Skin epidermis (tissue), 12 donors: ENCODE data around the gene PKN1.

Source experiments
- H3K27ac ChIP-seq, 21 experiments: fragments of 200-600 bp; sonication (generic) in 11 of 21; one replicate each; pipeline ENCODE4 v1.5.0; 2020; ENCODE audit warnings: mild to moderate bottlenecking in 3 of 21, inconsistent platforms in 2 of 21, moderate library complexity in 2 of 21
- H3K4me3 ChIP-seq, 7 experiments: fragments of 200-600 bp; sonication (generic) in 2 of 7; one replicate each; pipeline ENCODE4 v1.5.0; 2020; ENCODE audit warnings: inconsistent platforms in 2 of 7, mild to moderate bottlenecking in 2 of 7, moderate library complexity in 1 of 7

The PKN1 gene

DNA sequence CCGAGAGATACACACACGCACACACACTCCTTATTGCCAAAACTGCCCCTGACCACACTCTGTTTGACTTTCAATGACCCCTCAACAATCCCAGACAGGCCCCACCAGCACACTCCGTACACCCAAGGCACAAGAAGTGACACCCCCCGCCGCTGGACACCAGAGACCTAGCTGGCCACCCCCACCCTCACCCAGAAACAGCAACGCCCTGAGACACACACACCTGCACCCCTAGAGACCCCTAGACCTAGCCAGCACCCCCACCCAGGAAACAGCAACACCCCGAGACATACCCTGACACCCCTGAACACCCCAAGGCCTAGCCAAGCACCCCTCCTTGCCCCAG lies 43.2 kb downstream of the PKN1 start:
- Histone ChIP-seq H3K4me3 (no peak overlapping the region), H3K27ac (no peak overlapping the region)

DNA sequence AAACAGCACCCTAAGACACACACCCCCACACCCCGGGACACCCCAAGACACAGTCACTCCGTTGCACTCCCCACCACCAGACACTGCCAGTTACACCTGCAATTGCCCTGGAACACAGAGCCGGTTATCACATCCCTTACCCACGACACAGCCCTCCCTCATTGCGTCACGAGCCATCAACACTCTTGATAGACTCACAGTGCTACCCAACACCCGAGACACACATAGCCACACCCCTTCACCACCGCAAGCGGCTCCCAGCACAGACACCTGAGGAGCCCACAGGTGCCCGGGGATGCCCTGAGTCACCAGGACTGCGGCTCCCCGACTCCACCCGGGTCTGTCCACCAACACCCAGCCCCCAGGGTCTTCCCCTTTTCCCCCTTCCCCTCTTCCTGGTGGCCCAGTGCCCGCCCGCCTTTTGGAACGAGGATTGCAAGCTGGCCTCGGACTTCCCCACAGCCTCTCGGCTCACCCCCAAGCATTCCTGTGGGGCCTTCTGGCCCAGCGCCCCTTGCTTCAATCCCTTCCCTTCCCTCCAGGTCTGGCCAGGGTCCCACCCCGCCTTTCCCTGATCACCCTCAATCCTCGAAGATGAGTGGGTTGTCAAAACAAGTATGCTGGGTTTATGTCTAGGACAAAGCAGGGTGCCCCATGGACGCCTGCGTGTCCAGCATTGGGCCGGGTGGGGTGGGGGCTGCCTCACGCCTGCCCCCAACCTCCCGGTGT lies 43.7 kb downstream of the PKN1 start:
- Histone ChIP-seq H3K4me3 (no peak overlapping the region), H3K27ac (peak overlapping the region in 2 of 21 experiments; percentile 8 to 40)

DNA sequence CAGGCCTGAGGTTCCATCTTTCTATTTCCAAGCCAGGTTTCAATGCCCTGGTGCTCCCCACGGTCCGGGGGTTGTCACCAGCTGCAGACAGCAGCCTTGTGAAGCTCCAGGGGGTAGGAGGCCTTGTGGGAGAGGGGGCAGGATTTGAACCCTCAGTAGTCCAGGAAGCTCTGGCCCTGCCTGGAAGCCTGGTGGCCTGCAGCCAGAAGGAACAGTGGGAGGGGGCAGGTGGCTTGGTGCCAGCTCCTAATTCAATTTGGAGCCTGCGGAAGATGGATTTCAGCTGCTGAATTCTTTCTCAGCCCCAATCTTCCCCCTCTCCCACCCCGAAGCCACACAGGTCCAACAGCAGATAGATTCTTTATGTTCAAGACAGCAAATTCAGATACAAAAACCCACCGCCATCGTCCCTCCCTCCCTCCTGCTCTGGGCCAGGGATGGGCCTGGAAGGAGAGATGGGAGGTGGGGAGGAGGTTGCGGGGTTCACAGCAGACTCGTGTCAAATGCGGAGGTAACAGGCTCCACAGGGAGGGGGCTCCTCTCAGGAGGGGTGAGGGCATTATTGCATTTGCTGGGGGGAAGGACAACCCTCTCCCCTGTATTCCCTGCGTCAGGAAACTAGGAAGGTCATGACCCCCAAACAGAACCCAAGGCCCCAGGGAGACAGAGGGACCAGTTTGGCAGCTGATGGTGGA lies 44.5 kb downstream of the PKN1 start:
- Histone ChIP-seq H3K4me3 (no peak overlapping the region), H3K27ac (peak overlapping the region in 2 of 21 experiments; percentile 8 to 40)

DNA sequence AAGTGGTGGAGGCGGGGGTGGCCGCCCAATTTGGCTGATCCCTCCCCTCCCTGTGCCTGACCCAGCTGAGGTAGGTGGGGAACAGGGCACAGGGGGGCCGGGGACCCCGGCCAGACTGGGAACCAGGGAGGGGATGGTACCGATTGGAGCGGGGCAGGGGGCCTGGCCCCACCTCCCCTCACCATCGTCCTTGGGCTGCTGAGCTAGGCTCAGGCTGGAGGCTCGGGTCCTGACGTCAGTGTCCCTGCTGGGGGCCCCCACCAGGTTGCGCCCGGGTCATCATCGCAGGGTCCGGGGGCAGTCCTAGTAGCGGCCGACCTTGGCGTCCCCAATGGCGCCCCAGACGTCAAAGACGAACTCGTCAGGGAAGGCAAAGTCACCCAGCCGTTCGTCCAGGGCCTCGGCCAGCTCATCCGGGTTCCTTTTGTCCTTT lies 45.0 kb downstream of the PKN1 start:
- H3K27ac ChIP-seq: no peak overlapping the region

DNA sequence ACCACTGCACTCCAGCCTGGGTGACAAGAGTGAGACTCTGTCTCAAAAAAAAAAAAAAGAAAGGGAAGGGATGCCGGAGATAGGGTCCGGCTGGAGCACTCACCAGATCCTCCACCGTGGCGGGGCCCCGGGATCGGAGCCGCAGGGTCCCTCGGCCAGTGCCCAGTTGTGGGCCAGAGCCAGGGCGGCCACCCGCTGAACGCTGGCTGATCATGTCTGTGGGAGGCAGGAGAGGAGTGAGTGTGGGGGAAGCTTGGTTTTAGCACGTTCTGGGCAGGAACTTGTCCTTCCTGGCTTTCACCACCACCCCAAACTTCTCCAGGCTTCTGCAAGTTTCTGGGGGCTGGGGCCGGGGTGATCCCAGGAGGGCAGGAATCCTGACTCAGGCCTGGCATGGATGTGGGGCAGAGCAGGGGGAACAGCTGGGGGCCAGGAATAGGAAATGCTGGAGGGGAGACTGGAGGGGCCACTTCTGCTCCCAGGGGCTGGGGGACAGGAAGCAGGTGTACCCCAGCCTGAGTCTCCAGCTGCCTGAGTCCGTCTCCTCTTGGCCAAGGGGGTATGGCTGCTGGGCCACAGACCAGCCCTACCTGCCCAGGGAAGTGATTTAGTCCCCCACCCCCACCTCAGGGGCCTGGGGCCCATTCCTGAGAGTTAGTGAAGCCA lies 46.3 kb downstream of the PKN1 start:
- no peak overlapping the region for H3K27ac ChIP-seq
- no peak overlapping the region for H3K4me3 ChIP-seq

More for the DNA sequence above, 45.0 kb downstream of the PKN1 start:
- no peak overlapping the region for H3K4me3 ChIP-seq

DNA sequence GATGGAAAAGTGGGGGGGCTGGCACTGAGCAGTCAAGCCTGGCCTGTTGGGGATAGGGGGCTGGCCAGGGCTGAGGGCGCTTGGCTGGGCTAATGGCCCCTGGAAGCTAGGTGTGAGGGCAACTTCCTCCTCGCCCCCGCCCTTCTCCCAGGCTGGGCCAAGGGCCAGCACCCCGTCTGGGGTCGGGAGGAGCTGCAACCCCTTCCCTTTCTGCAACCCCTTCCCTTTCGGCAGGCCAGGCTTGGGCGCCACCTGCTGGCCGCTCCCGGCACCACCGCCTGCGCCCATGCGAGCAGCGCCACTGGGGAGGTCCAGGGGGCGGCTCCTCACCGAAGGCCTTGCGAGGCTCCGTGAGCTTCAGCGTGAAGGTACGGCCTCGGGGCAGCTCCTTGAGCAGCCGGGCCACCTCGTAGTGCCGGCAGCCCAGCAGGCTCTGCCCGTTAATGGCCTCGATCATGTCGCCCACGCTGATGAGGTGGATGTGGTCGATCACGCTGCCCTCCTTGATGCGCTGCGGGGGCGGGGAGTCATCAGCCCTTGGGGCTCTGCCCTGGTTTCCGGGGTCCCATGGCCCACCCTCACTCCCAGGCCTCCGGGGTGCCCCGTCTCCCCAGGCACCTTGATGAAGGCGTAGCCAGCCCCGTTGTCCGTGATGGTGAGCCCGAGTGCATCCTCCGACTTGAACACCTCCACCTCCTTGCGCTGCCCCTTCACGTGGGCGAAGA lies 47.0 kb downstream of the PKN1 start:
- no peak overlapping the region for H3K27ac ChIP-seq
- no peak overlapping the region for H3K4me3 ChIP-seq

DNA sequence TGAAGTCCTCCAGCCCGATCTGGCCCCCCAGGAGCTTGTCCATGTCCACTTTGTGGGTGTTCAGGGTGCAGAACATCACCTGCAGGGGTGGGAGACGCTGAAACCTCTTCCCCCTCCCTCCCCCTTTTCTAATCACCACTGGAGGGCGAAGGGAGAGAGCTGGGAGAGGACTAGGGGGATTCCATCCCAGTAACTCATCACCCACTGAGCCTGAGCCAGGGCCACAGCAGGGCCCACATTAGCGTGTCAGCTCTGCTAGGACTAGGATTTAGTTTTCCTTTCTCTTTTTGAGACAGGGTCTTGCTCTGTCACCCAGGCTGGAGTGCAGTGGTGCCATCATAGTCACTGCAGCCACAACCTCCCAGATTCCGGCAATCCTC lies 47.6 kb downstream of the PKN1 start:
- Histone ChIP-seq H3K4me3 (no peak overlapping the region), H3K27ac (no peak overlapping the region)

DNA sequence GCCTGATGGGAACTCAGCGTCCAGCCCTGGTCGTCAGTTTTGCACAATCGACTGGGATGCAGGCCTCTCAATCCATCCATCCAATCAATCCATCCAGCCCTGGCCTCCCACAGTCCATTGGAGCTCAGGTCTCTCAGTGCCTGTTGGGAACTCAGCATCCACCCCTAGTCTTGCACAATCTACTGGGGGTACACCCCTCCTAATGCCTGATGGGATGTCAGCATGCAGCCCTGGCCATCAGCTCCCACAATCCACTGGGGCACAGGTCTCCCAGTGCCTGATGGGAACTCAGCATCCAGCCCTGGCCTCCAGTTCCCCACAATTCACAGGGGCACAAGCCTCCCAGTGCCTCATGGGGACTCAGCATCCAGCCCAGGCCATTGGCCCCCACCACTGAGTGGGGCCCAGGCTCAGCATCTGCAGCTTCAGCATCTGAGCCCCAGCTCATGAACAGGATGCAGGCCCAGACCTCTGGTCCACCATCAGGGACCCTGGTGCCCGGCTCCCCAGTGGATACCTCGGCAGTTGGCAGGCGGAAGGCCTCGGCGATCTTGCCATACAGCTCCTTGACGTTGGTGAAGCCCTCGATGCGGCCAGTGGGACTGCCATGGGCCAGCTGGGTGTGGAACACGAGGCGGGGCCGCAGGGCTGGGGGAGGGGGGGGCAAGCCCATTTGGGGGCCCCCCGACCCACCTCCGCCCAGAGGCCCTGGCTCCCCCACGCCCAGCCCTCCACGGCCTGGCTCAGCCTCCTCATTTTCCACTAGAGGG lies 49.3 kb downstream of the PKN1 start:
- Histone ChIP-seq H3K27ac (no peak overlapping the region), H3K4me3 (no peak overlapping the region)

DNA sequence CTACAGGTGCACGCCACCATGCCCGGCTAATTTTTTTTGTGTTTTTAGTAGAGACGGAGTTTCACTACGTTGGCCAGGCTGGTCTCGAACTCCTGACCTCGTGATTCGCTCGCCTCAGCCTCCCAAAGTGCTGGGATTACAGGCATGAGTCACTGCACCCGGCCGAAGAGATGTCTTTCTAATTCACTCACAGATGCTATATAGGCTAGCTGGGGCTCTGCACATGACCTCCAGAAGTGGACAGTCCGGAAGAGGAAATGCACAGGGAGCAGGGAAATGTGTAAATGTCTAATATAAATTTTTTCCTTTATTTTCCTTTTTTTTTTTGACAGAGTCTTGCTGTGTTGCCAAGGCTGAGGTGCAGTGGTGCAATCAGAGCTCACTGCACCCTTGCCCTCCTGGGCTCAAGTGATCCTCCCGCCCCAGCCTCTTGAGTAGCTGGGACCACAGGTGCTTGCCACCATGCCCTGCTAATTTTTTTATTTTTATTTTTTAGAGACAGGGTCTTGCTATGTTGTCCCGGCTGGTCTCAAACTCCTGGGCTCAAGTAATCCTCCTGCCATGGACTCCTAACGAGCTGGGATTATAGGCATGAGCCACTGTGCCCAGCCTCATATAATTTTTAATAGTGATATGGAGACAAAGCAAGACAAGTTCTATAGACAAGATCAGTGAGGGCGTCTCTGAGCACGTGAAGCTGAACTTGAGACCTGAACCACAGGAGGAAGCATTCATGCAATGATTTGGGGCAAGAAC lies 54.4 kb downstream of the PKN1 start:
- no peak overlapping the region for H3K4me3 ChIP-seq

DNA sequence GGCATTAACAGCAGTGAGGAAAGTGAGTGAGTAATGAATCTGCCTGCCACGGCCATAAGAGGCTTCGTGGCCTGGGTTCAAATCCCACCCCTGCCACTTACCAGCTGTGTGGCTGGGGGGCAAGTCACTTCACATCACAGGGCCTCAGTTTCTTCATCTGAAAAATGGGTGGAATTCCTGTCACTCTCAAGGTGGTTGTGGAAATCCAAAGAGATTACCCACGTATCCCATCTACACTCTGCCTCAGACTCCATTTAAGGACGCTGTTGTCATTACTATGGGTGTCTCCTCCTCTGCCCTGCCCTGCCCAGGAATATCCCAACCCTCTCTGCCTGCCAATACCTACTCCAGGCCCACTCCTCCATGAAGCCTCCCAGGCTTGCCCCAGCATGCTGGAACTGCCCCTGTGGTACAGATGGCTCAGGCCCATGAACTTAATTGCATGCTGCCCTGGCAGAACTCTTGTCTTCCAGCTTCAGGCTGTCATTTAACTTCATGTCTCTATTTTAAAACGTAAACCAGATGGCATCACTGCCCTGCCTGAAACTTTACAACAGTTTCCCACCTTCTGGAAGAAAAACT lies 59.7 kb downstream of the PKN1 start:
- Histone ChIP-seq H3K27ac (no peak overlapping the region), H3K4me3 (no peak overlapping the region)

More for the DNA sequence above, 54.4 kb downstream of the PKN1 start:
- no peak overlapping the region for H3K27ac ChIP-seq

DNA sequence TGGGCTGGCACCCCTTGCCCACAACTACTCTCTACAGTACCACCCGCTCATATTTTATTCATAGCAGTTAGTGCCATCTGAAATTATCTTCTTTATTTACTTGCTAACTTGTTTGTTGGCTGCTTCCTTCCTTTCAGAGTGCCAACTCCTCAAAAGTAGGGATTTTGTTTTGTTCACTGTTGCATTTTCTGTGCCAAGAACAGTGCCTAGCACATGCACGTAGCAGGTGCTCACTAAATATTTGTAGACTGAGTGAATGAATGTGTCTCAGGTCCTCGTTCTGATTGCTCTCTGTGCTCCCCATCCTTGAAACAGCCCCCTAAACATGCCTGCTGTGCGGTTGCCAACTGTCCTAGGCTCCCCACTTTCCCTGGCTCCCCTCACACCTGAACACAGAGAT lies 61.3 kb downstream of the PKN1 start:
- H3K27ac ChIP-seq: peak overlapping the region in 19 of 21 experiments; percentile 68 to 95 (median 89)
- peak overlapping the region; percentile 75 to 95 (median 89) for H3K4me3 ChIP-seq

DNA sequence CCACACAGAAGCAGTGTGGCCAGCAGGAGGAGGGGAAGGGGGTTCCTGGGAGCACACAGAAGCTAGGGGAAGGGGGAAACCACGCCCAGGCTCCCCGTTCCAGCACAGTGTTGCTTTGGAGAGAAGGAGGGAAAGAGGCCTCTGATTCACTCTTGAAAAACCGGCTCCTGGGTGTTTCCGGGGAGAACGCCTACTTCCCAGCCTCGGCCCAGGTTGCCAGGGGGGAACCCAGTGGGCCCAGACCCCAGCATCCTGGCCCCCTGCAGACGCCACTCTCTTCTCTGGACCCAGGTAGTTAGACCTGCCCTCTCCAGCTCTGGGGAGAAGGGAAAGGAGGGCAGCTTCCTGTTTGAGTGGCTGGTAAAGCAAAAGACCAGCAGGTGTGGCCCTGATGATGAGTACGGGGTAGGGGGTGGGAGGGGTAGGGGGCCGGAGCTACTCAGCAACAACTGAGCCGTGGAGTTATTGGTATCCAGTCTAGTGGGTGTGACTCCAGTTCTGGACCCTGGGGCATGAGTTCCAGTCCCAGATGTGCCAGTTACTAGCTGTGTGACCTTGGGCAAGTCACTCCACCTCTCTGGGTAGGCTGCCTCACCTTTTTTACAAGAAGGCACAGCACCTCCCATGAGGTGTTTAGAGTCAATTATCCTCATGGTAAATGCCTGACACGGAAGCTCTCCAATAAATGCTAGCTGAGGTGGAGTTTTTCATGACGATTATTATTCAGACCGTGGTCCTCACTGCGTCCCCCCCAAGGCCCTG lies 62.0 kb downstream of the PKN1 start:
- peak overlapping the region; percentile 68 to 95 (median 89) for H3K27ac ChIP-seq
- peak overlapping the region; percentile 75 to 95 (median 89) for H3K4me3 ChIP-seq

DNA sequence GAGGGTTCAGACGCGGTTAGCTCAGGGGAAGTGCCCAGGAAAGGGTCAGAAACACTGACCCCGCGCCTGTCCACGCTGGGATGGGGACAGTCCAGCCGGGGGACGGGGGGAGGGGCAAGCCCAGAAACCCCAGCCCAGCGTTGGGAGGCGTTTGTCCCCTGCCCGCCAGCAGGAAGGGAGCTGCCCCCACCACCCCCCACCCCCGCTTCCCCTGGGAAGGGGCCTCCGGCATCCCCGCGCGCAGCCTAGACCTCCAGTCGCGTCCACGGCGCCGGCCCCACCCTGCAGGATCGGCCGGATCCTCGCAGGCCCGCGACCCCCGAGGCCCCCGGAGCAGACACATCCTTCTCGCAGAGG lies 62.5 kb downstream of the PKN1 start:
- Histone ChIP-seq H3K4me3 (peak overlapping the region; percentile 75 to 95 (median 89)), H3K27ac (peak overlapping the region; percentile 68 to 95 (median 89))

DNA sequence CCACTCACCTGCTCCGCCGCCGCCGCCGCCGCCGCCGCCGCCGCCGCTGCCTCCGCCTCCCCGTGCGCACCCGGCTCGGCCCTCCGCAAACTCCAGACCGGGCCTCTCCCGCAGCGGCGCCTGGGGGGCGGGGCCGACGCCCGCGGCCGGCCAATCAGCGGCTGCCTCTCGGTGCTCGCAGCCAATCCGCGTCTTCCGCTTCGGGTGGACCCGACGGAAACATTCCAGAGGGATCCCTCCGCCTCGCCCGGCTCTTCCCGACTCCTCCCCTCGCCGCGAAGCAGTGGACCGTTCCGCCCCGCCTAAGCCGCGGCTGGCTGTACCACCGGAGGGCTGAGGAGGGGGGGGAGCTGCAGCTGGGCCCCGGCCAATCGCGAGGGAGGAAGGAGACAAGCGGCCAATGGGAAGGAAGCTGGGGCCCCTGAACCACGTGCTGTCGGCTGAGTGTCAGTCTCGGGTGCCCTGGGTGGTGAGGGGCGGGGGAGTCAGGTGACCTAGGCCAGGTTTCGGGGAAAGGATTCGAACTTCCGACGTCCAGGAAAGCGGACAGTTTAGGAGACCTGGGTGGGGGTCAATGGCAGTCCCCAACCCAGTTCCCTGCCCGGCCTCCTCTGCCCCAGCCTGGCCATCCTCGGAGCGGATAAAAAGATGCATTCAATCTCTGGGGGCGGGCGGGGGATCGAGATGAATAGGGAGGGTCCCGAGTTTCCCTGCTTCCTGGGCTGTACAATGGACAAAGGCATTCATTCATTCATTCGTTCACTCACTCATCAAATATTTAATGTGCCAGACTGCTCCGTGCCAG lies 63.1 kb downstream of the PKN1 start, which contains the start of gene GIPC1:
GIPC1 (minus strand) TSS at position 99 of the 805 bp plus-strand sequence. CDS start 13,151 bp downstream, outside the sequence.
- Histone ChIP-seq H3K27ac (peak within 1 kb of the TSS; percentile 68 to 95 (median 89)), H3K4me3 (peak within 1 kb of the TSS; percentile 75 to 95 (median 89))

DNA sequence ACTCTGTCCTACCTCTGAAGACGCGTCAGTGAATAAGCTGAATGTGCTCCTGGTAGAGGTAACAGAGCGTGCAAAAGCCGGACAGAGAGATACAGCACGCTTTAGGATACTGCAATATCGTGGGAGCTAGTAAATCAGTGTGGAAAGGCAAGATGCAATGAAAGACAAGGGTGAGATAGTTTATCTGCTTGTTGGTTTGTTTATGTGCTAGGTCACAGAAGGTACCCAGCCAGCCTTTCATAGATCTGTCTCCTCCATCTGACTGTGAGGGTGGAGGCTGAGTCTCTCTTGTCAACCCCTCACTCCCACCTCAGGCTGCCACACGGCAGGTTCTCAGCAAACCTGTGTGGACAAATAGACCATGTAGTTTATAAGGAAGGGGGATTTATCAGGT lies 63.7 kb downstream of the PKN1 start:
- peak overlapping the region in 3 of 7 experiments; percentile 75 to 95 (median 89) for H3K4me3 ChIP-seq
- peak overlapping the region in 18 of 21 experiments; percentile 5 to 95 (median 89) for H3K27ac ChIP-seq

DNA sequence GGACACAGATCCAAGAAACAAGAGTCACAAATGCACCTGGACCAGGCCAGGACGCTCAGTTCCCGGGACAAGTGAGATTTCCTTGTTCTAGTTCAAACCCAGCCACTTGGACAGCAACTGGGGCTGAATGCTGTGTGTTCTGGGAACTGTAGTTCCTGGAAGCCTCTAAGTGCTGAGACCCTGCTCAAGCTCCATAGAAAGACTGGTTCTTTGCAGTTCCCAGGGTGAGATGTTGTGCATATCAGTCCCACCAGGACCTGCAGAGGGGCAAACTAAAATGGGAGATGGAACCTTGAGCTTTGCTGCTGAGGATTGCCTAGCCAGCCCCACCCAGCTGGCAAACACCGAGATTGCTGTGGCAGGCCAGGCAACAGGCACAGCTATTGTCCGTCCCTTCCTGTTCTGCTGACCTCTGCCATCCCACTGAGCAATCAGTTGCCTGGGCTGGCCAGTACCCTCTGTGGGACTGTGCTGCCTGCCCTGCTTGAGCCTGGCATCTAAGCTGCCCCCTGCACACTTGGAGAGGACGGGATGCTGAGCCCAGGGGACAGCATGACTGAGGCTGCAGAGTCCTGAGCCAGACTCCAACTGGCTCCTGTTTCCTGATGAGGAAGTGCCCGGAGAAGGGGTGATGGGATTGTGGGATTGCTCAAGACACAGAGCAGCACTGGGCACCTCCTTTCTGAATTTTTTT lies 64.3 kb downstream of the PKN1 start:
- no peak overlapping the region for H3K4me3 ChIP-seq
- H3K27ac ChIP-seq: peak overlapping the region in 14 of 21 experiments; percentile 14 to 95 (median 88)
